Heart left ventricle (tissue), 16 donors: Measurements from ENCODE around the gene MCCD1. TPM values are rescaled to one million over a fixed set of nuclear protein-coding genes. Genes with fewer than 3 reads are reported as not detected.

ENCODE experiments used
- ATAC-seq, 4 donors: fragments of 200-7000 bp; cut with Tn5 transposase; one replicate each; pipeline ENCODE4 v1.9.1; 2020 to 2022; ENCODE audit warnings: moderate library complexity in 4 of 4, mild to moderate bottlenecking in 3 of 4, moderate number of reproducible peaks in 1 of 4
- DNase-seq, 5 donors: peaks; one replicate each; pipeline ENCODE4 v3.0.0-alpha.2; 2020
- H3K27ac ChIP-seq, 12 donors: fragments of 200-600 bp; sonication (generic) in 4 of 12; one replicate each; pipeline versions ENCODE4 v1.5.0 to v1.8.0; 2016 to 2022; ENCODE audit warnings: mild to moderate bottlenecking in 2 of 12
- H3K27me3 ChIP-seq, 9 donors: fragments of 200-600 bp; sonication (generic) in 2 of 9; one replicate each; pipeline versions ENCODE4 v1.5.1 to v1.8.0; 2016 to 2022; ENCODE audit warnings: mild to moderate bottlenecking in 3 of 9
- H3K36me3 ChIP-seq, 9 donors: fragments of 200-600 bp; sonication (generic) in 2 of 9; one replicate each; pipeline versions ENCODE4 v1.5.0 to v1.8.0; 2018 to 2022; ENCODE audit warnings: mild to moderate bottlenecking in 2 of 9
- H3K4me1 ChIP-seq, 12 donors: fragments of 200-600 bp; sonication (generic) in 4 of 12; one replicate each; pipeline versions ENCODE4 v1.5.0 to v1.8.0; 2016 to 2022; ENCODE audit warnings: mild to moderate bottlenecking in 3 of 12
- H3K4me3 ChIP-seq, 12 donors: fragments of 200-600 bp; sonication (generic) in 4 of 12; one replicate each; pipeline versions ENCODE4 v1.5.0 to v1.8.0; 2017 to 2022; ENCODE audit warnings: mild to moderate bottlenecking in 9 of 12, moderate library complexity in 4 of 12
- H3K9me3 ChIP-seq, 12 donors: fragments of 200-600 bp; sonication (generic) in 4 of 12; one replicate each; pipeline versions ENCODE4 v1.5.0 to v1.8.0; 2016 to 2022; ENCODE audit warnings: mild to moderate bottlenecking in 1 of 12
- CTCF ChIP-seq, 12 donors: fragments of 200-600 bp; sonication (generic) in 4 of 12; IDR thresholded peaks; one replicate each; pipeline versions ENCODE4 v1.5.0 to v1.8.0; 2018 to 2022; ENCODE audit warnings: antibody characterized with exemption in 12 of 12, mild to moderate bottlenecking in 5 of 12
- POLR2A ChIP-seq, 2 donors: fragments of 450-650 bp; IDR thresholded peaks; one replicate each; pipeline ENCODE4 v1.6.1; 2017; ENCODE audit warnings: antibody characterized with exemption in 2 of 2, mild to moderate bottlenecking in 2 of 2, moderate library complexity in 2 of 2
- WGBS, 4 donors: extraction: QIAGEN DNeasy Blood & Tissue Kit in 2 of 4; methylation state at CpG; one replicate each; pipeline versions ENCODE4 v1.1.5 to v1.1.7; 2013 to 2018; 5-methylcytosine and 5-hydroxymethylcytosine counted together
- intact Hi-C, 10 donors: fragments of 100-400 bp; cut with DNase I; formaldehyde crosslinking; loops; one replicate each; pipeline versions ENCODE4 v1.11.1 to v1.14.2; 2022
- polyA plus RNA-seq, 2 donors: library from polyadenylated mRNA; stranded (reverse); fragments of 200-250 nt; gene quantifications; one replicate each; pipeline ENCODE4 v1.2.3, GENCODE V29; 2013
- total RNA-seq, 9 donors: library from RNA; depleted of rRNA in 2 of 9; stranded (reverse); fragments of >200 nt in 2 of 9; fragmentation: NEBNext Ultra II Directional in 3 of 9; extraction: Animal tissue kit (Norgen Biotek cat#: 25700) in 3 of 9; gene quantifications; one replicate each; pipeline versions ENCODE4 v1.1.0 to v1.2.4, GENCODE V29; 2016 to 2023
- donor health status: ischemic (EF 13 %, LVEDD 7.1; RV severe dilation, severe dysfunction).
- donor health status: healthy with polysubstance abuse.
- donor health status: DM: no; HTN: yes; CAD: no.
- donor health status: DM: no; HTN: no; CAD: no.
- donor health status: ischemic (EF 25% LVEDD 6.9; RV normal size, moderate dysfunction).
- donor health status: ischemic (EF 25% LVEDD 5.7; RV mildly dilated, moderate dysfunction).
- donor health status: healthy.
- donor health status: DM: yes; HTN: yes; CAD: no.
- donor health status: ischemic (EF 35%, LVEDD 5.7; RV mildly dilated, moderate dysfunction).
- donor health status: nonischemic (EF 11% LVEDD 7.7; RV severe dilation, severe dysfunction).
- donor health status: DM: yes; HTN: yes; CAD: no.
- donor health status: PGD.
- donor health status: ischemic (EF 29% LVEDD 5.4; RV normal size, mild dysfunction).
- donor health status: nonischemic (EF 23%, LVEDD 6.1; RV moderate dilation, normal function).

The MCCD1 gene
- total and polyA plus RNA-seq, 11 donors = not detected

GRCh38 chr6:31575335-31575901, 46.7 kb downstream of the MCCD1 start, which contains the start of gene TNF:
Gene TNF (plus strand): TSS chr6:31575565. CDS start chr6:31575742, 177 bp downstream.
- H3K4me1 ChIP-seq = peaks cover 0 to 49% (median 3%) of the 10 kb centered on the region in 12 donors
- H3K9me3 ChIP-seq = no peaks in the 10 kb centered on the region
- no peaks in the 10 kb centered on the region for H3K27me3 ChIP-seq
- intact Hi-C loops = no loop called here
- DNase-seq (peak; percentile 60 to 70 (median 66)), ATAC-seq (peak; percentile 34 to 83 (median 57))
- H3K27ac ChIP-seq = peak within 1 kb of the TSS; percentile 44 to 88 (median 72)
- H3K36me3 ChIP-seq = peaks cover 0 to 10% (median 0%) of the 10 kb centered on the region in 9 donors
- TF ChIP-seq POLR2A (IDR thresholded peaks at IDR 0.05) (peak in 1 of 2 donors; percentile 75), CTCF (IDR thresholded peaks at IDR 0.05) (no peak)
- peak within 1 kb of the TSS; percentile 28 to 74 (median 52) for H3K4me3 ChIP-seq
- 50 to 60% (median 57%) methylated on average over 17 to 19 of the region's 19 CpGs for WGBS, 4 donors

GRCh38 chr6:31575952-31576685, 47.4 kb downstream of the MCCD1 start:
- H3K27me3 ChIP-seq = no peaks in the 10 kb centered on the region
- TF ChIP-seq CTCF (IDR thresholded peaks at IDR 0.05) = no peak
- TF ChIP-seq POLR2A (IDR thresholded peaks at IDR 0.05) = no peak
- ATAC-seq (no peak), DNase-seq (no peak)
- 60 to 64% (median 61%) methylated on average over 8 of the region's 8 CpGs for WGBS, 4 donors
- peak overlapping the region in 11 of 12 donors; percentile 45 to 88 (median 73) for H3K27ac ChIP-seq
- intact Hi-C loops = no loop called here
- peaks cover 0 to 10% (median 0%) of the 10 kb centered on the region in 9 donors for H3K36me3 ChIP-seq
- peak overlapping the region; percentile 28 to 74 (median 52) for H3K4me3 ChIP-seq
- H3K9me3 ChIP-seq = no peaks in the 10 kb centered on the region
- H3K4me1 ChIP-seq = peaks cover 0 to 53% (median 6%) of the 10 kb centered on the region in 12 donors

- WGBS, 4 donors = 80 to 88% (median 86%) methylated on average over 19 of the region's 19 CpGs
- TF ChIP-seq POLR2A (IDR thresholded peaks at IDR 0.05) = no peak
- no peak for TF ChIP-seq CTCF (IDR thresholded peaks at IDR 0.05)
- Histone ChIP-seq H3K27me3 (no peaks in the 10 kb centered on the region), H3K9me3 (no peaks in the 10 kb centered on the region), H3K27ac (peak overlapping the region in 1 of 12 donors; percentile 88), H3K36me3 (peaks cover 0 to 10% (median 0%) of the 10 kb centered on the region in 9 donors), H3K4me1 (peaks cover 0 to 59% (median 13%) of the 10 kb centered on the region in 12 donors), H3K4me3 (peak overlapping the region in 6 of 12 donors; percentile 47 to 74 (median 57))
- intact Hi-C loops = no loop called here
- ATAC-seq = no peak
- no peak for DNase-seq
Observed at GRCh38 chr6:31576897-31577578, 48.3 kb downstream of the MCCD1 start.

GRCh38 chr6:31577579-31577966, 48.8 kb downstream of the MCCD1 start:
- TF ChIP-seq POLR2A (IDR thresholded peaks at IDR 0.05) = no peak
- TF ChIP-seq CTCF (IDR thresholded peaks at IDR 0.05) = no peak
- no peak for ATAC-seq
- no peak for DNase-seq
- WGBS, 4 donors = 79 to 86% (median 84%) methylated on average over 3 of the region's 3 CpGs
- Histone ChIP-seq H3K27ac (peak overlapping the region in 1 of 12 donors; percentile 88), H3K27me3 (no peaks in the 10 kb centered on the region), H3K36me3 (peaks cover 0 to 10% (median 0%) of the 10 kb centered on the region in 9 donors), H3K9me3 (no peaks in the 10 kb centered on the region), H3K4me3 (peak overlapping the region in 2 of 12 donors; percentile 64 to 74), H3K4me1 (peaks cover 0 to 65% (median 15%) of the 10 kb centered on the region in 12 donors)
- intact Hi-C loops = no loop called here
